DMS79 treated with DMSO at 0.1 percent for 48 hours (cell line): ENCODE measurements around the gene HDDC3.
"Not testable (repeated sequence)": the region's sequence is repeated elsewhere in the genome, so short reads cannot be mapped to it uniquely, and the experiment has no call there.

Source experiments
- DNase-seq: peaks from one replicate; lab custom pipeline; 2025; lab: John Stamatoyannopoulos, UW

Gene HDDC3

DNA sequence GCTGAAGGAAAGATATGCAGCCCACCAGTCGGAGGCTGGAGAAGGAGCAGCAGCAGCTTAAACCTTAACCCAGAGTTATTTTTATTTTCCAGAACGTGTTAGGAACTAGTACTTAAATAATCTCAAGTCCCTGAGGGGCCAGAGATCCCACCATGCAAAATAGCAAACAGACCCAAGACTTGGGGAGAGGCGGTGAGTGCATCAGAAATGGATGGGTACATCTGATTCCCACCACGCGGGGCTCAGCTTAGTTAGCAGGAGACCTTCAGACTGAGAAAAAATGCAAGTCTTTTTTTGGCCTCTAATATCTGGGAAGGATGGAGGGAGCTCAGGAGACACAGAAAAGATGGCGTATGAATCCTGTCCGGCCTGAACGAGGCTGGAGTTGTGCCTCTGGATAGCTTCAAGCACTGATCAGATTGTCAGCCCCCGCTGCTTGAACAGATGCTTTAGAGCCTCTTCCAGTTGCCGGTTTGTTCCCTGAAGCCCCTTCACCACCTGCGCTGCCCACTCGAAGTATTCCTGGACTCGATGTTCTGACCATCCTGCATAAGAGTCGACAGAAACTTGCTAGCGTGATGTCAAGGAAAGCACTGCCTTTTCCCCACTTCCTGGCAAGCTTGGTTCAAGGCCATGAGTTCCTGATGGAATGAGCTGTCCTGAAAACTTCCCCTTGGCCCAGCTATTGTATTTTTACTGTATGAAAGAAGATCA, 1.3 kb downstream of the HDDC3 start:
- peak; percentile 41 for DNase-seq

GRCh38 chr15:90929246-90930019, 2.9 kb downstream of the HDDC3 start:
- peak; percentile 49 for DNase-seq

DNA sequence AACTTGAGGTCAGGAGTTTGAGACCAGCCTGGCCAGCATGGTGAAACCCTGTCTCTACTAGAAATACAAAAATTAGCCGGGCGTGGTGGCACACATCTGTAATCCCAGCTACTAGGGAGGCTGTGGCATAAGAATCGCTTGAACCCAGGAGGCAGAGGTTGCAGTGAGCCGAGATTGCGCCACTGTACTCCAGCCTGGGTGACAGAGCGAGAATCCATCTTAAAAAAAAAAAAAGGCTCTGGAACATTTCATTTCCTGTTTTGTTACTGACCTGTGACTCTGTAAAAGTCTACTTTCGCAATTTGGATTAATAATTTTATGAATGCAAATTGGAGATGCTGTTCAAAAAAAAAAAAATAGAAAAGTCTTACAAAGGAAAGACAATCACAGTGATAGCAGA, 4.2 kb downstream of the HDDC3 start:
- not testable (repeated sequence) for DNase-seq

DNA sequence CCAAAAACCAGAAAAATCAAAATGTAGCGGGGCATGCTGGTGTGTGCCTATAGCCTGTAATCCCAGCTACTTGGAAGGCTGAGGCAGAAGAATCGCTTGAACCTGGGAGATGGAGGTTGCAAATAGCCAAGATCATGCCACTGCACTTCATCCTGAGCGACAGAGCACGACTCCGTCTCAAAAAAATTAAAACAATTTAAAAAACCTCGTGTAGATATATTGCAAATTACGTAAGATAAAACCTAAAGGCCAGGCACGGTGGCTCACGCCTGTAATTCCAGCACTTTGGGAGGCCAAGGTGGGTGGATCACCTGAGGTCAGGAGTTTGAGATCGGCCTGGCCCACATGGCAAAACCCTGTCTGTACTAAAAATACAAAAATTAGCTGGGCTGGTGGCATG, 5.6 kb downstream of the HDDC3 start:
- DNase-seq, result not testable (repeated sequence)

- no peak for DNase-seq
Observed at GRCh38 chr15:90924375-90924774, 8.0 kb downstream of the HDDC3 start.

DNA sequence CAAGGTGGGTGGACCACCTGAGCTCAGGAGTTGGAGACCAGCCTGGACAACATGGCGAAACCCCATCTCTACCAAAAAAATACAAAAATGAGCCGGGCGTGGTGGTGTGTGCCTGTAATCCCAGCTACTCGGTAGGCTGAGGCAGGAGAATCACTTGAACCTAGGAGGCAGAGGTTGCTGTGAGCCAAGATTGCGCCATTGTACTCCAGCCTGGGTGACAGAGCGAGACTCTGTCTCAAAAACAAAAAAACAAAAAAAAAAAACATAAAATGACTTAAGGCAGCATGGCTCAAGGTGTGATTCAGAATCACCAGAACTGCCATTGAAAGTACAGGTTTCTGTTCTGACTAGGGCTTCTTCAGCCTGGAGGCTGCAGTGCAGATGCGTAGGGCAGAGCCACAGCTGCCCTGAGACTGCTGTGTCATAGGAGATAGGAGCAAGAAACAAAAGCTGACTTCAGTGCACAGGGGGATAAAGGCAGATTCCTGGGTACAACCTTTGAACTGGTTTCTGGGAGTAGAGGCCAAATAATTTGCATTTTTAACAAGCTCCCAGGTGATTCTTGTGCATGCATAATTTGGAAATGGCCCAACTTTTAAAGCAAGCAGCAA, 9.5 kb downstream of the HDDC3 start:
- DNase-seq, result not testable (repeated sequence)

DNA sequence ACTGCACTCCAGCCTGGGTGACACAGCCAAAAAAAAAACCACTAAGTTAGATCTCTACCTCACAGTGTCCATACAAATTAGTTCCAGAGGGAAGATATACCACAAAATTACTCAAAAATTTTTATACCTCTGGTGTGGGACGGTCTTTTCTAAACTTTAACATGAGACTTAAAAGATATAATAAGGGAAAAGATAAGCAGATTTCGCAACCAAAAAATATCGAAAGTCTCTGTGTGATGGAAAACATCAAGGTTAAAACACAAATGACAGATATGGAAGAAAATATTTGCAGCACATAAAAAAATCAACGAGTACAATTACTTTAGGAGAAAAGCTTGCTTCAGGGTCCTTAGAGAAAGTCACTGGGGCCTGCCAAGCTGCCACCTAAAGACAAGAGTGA, 10.5 kb downstream of the HDDC3 start:
- DNase-seq, result no peak

- DNase-seq, result no peak
Observed at GRCh38 chr15:90918835-90919234, 13.5 kb downstream of the HDDC3 start.

DNA sequence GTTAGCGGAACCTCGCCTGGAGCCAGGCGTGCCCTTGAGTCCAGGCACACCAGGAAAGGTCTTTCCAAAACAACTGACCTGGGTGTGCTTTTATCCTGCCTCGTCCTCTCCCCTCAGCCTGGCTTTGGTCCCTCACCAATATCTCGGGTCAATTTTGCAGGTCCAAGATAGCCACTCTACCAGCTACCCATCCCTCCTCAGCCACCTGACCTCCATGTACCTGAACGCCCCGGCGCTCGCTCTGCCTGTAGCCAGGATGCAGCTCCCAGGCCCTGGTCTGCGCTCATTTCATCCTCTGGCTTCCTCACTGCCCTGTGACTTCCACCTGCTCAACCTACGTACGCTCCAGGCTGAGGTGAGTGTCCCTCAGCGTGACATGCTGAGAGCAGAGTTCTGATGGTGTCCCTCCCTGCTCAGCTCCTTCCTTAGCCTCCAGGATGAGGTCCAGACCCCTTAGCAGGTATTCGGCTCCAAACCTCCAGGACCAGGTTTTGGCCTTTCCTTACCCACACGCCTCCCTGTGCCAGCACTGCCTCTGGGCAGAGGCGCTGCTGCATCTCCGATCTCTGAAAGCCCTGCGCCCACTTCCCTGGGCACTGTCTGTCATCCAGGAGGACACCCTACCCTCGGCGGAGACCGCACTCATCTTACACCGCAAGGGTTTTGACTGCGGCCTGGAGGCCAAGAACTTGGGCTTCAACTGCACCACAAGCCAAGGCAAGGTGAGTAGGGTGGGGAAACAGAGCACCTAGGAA, 14.1 kb downstream of the HDDC3 start:
- no peak for DNase-seq

DNA sequence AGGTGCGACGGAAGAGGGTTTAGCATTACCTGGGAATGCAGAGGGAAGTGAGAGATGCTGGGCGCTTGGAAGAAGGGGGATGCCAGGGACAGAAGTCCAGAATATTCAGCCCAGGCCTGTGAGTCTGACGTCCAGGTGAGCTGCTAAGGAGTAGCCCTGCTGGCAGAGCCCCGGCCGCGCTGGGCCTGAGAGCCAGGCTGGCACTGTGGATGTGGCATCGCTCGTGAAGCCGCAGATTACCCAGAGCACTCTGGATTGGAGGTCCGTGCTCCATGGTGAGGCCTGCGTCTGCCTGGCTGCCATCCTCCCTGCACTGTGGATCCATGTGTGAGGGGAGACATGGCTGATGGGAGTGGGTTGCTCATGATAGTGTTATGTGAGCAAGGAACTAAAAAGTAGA, 14.8 kb downstream of the HDDC3 start:
- no peak for DNase-seq

DNA sequence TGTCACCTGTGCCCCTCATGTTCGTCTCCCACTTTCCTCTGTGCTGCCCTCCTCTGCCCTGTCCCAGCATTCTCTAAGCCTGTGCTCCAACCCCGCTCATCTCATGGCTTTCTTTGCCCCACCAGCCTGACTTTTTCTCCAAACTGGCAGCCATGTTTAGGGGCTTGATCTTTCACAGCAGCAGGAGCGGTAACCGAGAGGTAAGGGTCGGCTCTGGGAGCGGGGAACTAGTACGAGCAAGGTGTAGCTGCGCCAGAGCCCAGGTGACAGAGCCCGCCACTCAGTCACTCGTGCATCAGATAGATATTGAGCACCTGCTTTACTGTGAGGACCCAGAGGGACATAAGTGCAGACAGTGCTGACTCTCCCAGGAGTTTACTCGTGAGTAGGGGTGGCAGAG, 15.9 kb downstream of the HDDC3 start:
- DNase-seq, result no peak

DNA sequence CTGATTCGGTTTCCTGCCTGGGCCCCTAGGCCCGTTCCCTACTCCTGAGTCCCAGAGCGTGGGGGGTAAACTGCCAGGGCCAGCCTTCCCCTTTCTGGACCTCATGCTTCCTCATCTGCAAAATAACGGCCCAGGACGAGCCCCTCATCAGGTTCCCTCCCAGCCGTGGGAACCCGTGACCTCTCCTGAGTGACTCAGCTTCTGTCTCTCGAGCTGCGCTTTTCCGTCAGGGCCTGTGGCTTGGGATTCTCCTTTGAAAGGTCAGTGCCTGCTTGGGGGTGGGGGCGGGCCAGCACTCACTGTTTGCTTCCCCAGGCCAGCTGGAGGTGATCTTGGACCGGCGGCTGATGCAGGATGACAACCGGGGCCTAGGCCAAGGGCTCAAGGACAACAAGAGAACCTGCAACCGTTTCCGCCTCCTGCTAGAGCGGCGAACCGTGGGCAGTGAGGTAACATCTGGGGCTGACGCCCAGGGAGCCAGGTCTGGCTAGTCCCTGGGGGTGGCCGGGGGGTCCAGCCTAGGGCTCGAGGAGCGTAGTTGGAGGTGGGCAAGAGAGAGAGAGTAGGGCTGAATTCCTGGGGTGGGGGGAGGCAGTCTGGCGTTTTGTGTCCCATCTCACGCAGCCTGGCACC, 16.4 kb downstream of the HDDC3 start:
- no peak for DNase-seq

- no peak for DNase-seq
Observed at GRCh38 chr15:90915216-90915807, 17.0 kb downstream of the HDDC3 start.

- DNase-seq, result no peak
Observed at GRCh38 chr15:90914305-90915080, 17.9 kb downstream of the HDDC3 start.

GRCh38 chr15:90913398-90913944, 18.9 kb downstream of the HDDC3 start:
- no peak for DNase-seq

- DNase-seq, result no peak
Observed at GRCh38 chr15:90912770-90913075, 19.6 kb downstream of the HDDC3 start.

- no peak for DNase-seq
Observed at GRCh38 chr15:90911906-90912769, 20.2 kb downstream of the HDDC3 start.

- DNase-seq, result no peak
Observed at GRCh38 chr15:90911302-90911623, 21.1 kb downstream of the HDDC3 start.

- DNase-seq, result no peak
Observed at GRCh38 chr15:90910441-90911301, 21.7 kb downstream of the HDDC3 start.
